Stomach (tissue), 4 donors: ENCODE results near the gene C20orf202.

Source experiments
- POLR2A ChIP-seq, 4 donors: fragments of 450-650 bp; IDR thresholded peaks; one replicate each; pipeline ENCODE4 v1.6.1; 2016; ENCODE audit warnings: antibody characterized with exemption in 4 of 4, control low read depth in 2 of 4, mild to moderate bottlenecking in 1 of 4, moderate library complexity in 1 of 4
- POLR2AphosphoS5 ChIP-seq, 3 donors: sonication (generic); formaldehyde crosslinking; IDR thresholded peaks; one replicate each; pipeline ENCODE4 v1.6.1; 2016; ENCODE audit warnings: antibody characterized with exemption in 3 of 3
- TF ChIP-seq, protein P1 (sequence below), 7 experiments: fragments of 450-650 bp in 4 of 7; fragments of 200-600 bp in 3 of 7; sonication (generic) in 3 of 7; IDR thresholded peaks; one replicate each; pipeline ENCODE4 v1.5.1; 2016 to 2019; ENCODE audit warnings: antibody characterized with exemption in 7 of 7, control low read depth in 2 of 7, mild to moderate bottlenecking in 1 of 7

DNA sequence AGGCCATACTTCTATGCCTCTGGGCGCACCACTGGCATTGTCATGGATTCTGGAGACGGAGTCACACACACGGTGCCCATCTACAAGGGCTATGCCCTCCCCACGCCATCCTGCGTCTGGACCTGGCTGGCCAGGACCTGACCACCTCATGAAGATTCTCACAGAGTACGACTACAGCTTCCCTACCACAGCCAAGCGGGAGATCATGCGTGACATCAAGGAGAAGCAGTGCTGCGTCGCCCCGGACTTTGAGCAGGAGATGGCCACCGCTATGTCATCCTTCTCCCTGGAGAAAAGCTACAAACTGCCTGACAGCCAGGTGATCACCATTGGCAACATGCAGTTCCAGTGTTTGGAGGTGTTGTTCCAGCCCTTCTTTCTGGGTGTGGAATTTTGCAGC, 42.3 kb upstream of the C20orf202 start:
- TF ChIP-seq, protein P1, sequence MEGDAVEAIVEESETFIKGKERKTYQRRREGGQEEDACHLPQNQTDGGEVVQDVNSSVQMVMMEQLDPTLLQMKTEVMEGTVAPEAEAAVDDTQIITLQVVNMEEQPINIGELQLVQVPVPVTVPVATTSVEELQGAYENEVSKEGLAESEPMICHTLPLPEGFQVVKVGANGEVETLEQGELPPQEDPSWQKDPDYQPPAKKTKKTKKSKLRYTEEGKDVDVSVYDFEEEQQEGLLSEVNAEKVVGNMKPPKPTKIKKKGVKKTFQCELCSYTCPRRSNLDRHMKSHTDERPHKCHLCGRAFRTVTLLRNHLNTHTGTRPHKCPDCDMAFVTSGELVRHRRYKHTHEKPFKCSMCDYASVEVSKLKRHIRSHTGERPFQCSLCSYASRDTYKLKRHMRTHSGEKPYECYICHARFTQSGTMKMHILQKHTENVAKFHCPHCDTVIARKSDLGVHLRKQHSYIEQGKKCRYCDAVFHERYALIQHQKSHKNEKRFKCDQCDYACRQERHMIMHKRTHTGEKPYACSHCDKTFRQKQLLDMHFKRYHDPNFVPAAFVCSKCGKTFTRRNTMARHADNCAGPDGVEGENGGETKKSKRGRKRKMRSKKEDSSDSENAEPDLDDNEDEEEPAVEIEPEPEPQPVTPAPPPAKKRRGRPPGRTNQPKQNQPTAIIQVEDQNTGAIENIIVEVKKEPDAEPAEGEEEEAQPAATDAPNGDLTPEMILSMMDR (IDR thresholded peaks at IDR 0.05), result no peak
- TF ChIP-seq POLR2A (IDR thresholded peaks at IDR 0.05) (no peak), POLR2AphosphoS5 (IDR thresholded peaks at IDR 0.05) (no peak)
